Measurements from ENCODE around the gene SCCPDH. TPM values are rescaled to one million over a fixed set of nuclear protein-coding genes. Genes with fewer than 3 reads are reported as not detected.

The SCCPDH gene
- total RNA-seq, 2 experiments from 2014 or later: 21.5 to 22.5 TPM

DNA sequence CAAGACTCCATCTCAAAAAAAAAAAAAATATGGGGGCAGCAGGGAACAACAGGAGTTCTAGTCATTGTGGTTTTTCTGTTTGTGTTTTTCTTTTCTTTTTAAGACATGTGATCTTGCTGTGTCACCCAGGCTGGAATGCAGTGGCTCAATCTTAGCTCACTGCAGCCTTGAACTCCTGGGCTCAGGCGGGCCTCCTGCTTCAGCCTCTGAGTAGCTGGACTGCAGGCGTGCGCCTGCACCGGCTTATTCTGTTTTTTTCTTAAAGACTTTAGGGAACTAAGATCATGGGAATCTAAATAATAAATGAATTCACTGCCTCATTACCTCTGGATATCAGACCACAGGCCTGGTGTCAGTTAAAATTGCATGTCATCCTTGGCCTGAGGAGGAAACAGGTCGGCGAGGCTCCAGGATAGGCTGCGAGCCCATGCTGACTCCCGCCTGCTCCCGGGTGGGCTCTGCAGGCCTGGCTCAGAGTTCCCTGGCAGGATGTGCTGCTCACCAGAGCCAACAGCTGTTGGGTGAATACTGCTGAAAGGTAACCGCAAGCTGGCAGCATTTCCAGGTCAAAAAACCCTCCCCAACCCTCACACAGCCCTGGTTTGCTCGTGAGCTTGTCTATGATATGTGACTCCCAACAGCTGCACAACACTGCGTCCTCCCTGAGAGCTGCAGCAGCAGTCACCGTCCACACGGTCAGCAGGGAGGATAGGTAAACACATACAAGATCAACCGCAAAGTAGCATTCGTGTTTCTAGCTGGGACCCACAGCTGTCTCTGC lies 58.1 kb downstream of the SCCPDH start:
- no peak overlapping the region for H3K4me3 Mint-ChIP-seq
- H3K27me3 Mint-ChIP-seq: no peaks in the 10 kb centered on the region
- H3K9me3 Mint-ChIP-seq: no peaks in the 10 kb centered on the region
- intact Hi-C loops (cut with micrococcal nuclease): no loop called here
- POLR2A ChIA-PET: no interaction called here
- H3K36me3 Mint-ChIP-seq: no peaks in the 10 kb centered on the region
- H3K4me1 Mint-ChIP-seq (ENCODE audit: low read depth): peaks cover 10% of the 10 kb centered on the region
- CTCF ChIA-PET: no interaction called here
- no peak for DNase-seq
- H3K27ac Mint-ChIP-seq: no peak overlapping the region

DNA sequence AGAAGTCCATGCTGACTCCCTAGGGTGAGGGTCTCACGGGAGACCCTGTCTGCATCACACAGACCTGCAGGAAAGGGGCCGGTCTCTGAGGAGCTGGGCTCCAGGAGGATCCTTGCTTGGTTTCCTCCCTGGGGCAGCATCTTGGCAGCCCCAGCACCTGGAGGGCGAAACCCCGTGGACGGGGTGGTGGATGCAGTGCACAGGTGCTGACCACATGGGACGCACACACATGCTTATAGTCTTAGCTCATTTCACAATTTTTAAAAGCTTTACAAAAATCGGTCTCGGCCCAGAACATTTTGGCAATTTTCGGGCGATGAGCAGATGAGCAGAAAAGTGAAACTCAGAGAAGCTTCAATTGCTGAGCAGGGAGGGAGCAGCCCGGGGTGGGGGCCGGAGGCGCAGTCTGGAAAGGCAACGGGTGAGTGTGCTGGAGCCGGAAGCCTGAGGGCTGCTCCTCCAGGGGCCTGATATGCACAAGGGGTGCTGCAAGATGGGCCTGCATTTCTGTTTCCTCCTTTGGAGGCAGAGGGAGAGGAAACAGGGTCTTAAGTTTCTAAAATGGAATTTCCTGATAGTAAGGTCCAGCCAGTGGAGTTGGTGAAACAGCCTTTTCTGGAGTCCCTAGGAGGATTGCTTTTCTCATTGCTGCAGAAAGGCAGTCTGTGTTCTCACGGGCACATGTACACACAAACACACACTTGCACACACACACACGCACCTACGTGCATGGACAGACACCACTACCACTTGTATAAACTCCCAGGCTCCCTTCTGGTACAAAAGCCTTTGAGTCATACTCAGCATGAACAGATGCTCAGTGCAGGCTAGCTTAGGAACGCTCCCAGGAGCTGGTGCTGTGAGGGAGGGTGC lies 60.6 kb downstream of the SCCPDH start:
- Mint-ChIP-seq H3K4me1 (ENCODE audit: low read depth) (peaks cover 12% of the 10 kb centered on the region), H3K27ac (no peak overlapping the region), H3K9me3 (no peaks in the 10 kb centered on the region), H3K27me3 (peaks cover 4% of the 10 kb centered on the region), H3K4me3 (no peak overlapping the region), H3K36me3 (no peaks in the 10 kb centered on the region)
- CTCF ChIA-PET: no interaction called here
- POLR2A ChIA-PET: no interaction called here
- no peak for DNase-seq
- intact Hi-C loops (cut with micrococcal nuclease): no loop called here

GRCh38 chr1:246785494-246786111 lies 61.4 kb downstream of the SCCPDH start:
- POLR2A ChIA-PET: no interaction called here
- no peak overlapping the region for H3K27ac Mint-ChIP-seq
- DNase-seq: no peak
- intact Hi-C loops (cut with micrococcal nuclease): no loop called here
- no peaks in the 10 kb centered on the region for H3K9me3 Mint-ChIP-seq
- H3K36me3 Mint-ChIP-seq: no peaks in the 10 kb centered on the region
- peaks cover 5% of the 10 kb centered on the region for H3K27me3 Mint-ChIP-seq
- CTCF ChIA-PET: no interaction called here
- peaks cover 12% of the 10 kb centered on the region for H3K4me1 Mint-ChIP-seq (ENCODE audit: low read depth)
- no peak overlapping the region for H3K4me3 Mint-ChIP-seq

DNA sequence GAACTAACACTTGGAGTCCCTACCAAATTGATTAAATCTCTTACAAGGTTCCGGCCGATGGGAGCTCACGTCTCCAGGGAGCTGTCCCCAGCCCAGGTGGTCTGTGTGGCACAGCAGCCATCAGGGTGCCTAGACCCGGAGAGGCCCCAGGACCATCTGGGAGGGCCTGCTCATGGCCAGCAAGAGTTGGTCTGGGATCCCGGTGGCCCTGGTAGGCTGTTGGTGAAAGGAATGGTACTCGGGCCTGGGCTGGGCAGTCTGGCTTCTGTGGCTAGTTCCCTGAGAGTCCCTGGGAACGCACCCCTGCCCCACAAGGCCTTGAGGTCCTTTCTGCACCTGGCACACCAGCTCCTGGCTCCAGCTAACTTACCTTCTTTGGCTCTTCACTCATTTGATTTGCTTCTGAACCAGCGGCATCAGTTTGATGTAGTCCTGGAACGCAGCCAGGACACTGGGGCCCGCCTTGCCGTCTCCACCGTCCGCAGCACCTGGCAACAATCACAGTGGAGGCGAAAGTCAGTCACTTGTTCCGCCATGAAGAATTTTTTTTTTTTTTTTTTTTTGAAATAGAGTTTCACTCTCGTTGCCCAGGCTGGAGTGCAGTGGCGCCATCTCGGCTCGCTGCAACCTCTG lies 62.5 kb downstream of the SCCPDH start:
- no peak for DNase-seq
- CTCF ChIA-PET: no interaction called here
- Mint-ChIP-seq H3K36me3 (no peaks in the 10 kb centered on the region), H3K27ac (no peak overlapping the region), H3K27me3 (peaks cover 7% of the 10 kb centered on the region), H3K4me1 (ENCODE audit: low read depth) (peaks cover 12% of the 10 kb centered on the region), H3K4me3 (no peak overlapping the region), H3K9me3 (no peaks in the 10 kb centered on the region)
- POLR2A ChIA-PET: no interaction called here
- intact Hi-C loops (cut with micrococcal nuclease): no loop called here

DNA sequence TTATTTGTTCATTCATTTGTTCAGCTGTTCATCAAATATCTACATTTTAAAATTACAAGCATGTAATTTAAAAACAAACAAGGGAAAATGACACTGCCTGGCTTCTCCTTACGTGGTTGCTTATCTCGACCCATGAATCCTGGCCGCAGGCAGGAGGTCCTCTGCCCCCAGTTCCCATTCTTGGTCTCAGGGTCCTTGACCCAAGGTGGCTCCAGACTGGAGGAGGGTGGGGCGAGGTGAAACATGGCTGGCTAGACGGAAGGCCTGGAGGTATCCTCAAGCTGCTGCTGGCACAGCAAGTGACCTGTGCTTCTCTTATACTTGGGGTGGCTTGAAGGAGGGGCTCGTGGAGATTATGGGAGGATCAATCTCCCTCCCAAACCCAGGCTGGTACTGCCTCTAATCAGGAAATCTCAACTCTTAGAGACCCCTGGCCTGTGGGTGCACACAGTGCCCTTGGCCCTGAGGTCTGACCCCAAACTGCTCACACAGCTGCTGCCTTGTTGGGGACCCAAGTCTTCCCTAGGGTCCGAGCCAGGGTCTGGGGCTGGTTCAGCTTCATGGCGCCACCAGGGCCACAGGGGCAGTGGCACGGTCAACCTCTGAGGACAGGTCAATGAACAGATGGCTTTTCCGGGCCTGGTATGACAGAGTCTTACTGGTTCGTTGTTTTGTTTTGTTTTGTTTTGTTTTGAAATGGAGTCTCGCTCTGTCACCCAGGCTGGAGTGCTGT lies 63.7 kb downstream of the SCCPDH start:
- CTCF ChIA-PET: no interaction called here
- Mint-ChIP-seq H3K27me3 (peaks cover 7% of the 10 kb centered on the region), H3K36me3 (no peaks in the 10 kb centered on the region), H3K4me3 (no peak overlapping the region), H3K4me1 (ENCODE audit: low read depth) (peaks cover 12% of the 10 kb centered on the region), H3K9me3 (no peaks in the 10 kb centered on the region), H3K27ac (no peak overlapping the region)
- intact Hi-C loops (cut with micrococcal nuclease): no loop called here
- POLR2A ChIA-PET: no interaction called here
- DNase-seq: no peak

GRCh38 chr1:246788895-246789338 lies 64.7 kb downstream of the SCCPDH start:
- Mint-ChIP-seq H3K4me3 (no peak overlapping the region), H3K27me3 (peaks cover 7% of the 10 kb centered on the region), H3K4me1 (ENCODE audit: low read depth) (peaks cover 12% of the 10 kb centered on the region), H3K9me3 (no peaks in the 10 kb centered on the region), H3K27ac (no peak overlapping the region), H3K36me3 (no peaks in the 10 kb centered on the region)
- intact Hi-C loops (cut with micrococcal nuclease): no loop called here
- ChIA-PET POLR2A (no interaction called here), CTCF (no interaction called here)
- DNase-seq: no peak

DNA sequence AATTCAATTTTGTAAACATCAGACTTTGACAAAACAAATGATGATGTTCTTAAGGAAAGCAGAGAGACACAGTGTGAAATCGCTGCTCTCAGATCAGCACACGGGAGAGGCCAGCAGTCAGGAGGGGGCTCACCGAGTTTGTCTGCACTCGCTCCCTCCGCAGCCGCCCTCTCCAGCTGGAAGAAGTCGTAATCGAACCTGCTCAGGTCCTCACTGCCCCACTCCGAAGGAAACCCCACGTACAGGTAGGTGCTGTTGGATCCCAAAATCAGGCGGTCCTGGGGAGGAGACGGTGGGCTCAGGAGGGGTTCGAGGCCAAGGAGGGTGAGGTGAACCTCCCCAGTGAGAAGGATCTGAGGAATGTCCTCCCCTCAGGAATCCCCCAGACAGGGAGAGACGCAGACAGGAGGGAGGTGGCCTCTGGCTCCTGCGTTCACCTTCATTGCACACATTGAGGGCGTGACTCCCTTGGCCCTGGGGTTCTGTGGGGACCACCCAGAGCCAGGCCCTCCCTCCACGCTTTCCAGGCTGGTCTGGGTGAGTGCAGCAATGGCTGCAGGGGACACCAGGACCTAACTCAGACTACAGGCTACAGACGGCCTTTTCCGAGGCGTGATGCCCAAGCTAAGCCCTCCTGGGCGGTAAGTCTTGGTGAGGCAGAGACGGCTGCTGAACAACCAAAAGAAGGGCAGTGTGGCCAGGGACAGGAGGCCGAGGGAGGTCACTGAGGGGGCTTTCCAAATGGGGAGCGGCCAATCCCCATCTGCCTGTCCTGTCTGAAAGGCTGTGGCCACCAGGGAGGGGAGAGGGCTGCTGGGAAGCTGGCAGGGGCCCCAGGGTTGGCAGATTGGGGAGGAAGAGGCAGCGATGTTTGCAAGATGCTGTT lies 65.5 kb downstream of the SCCPDH start:
- Mint-ChIP-seq H3K4me1 (ENCODE audit: low read depth) (peaks cover 8% of the 10 kb centered on the region), H3K36me3 (no peaks in the 10 kb centered on the region), H3K27ac (no peak overlapping the region), H3K4me3 (no peak overlapping the region), H3K9me3 (no peaks in the 10 kb centered on the region), H3K27me3 (peaks cover 7% of the 10 kb centered on the region)
- ChIA-PET POLR2A (no interaction called here), CTCF (no interaction called here)
- DNase-seq: no peak
- intact Hi-C loops (cut with micrococcal nuclease): no loop called here

- Mint-ChIP-seq H3K27ac (no peak overlapping the region), H3K27me3 (peaks cover 7% of the 10 kb centered on the region), H3K4me3 (no peak overlapping the region), H3K36me3 (no peaks in the 10 kb centered on the region), H3K9me3 (no peaks in the 10 kb centered on the region), H3K4me1 (ENCODE audit: low read depth) (peaks cover 2% of the 10 kb centered on the region)
- POLR2A ChIA-PET: no interaction called here
- DNase-seq: no peak
- CTCF ChIA-PET: no interaction called here
- intact Hi-C loops (cut with micrococcal nuclease): no loop called here
Observed at GRCh38 chr1:246790364-246790763, 66.2 kb downstream of the SCCPDH start.

DNA sequence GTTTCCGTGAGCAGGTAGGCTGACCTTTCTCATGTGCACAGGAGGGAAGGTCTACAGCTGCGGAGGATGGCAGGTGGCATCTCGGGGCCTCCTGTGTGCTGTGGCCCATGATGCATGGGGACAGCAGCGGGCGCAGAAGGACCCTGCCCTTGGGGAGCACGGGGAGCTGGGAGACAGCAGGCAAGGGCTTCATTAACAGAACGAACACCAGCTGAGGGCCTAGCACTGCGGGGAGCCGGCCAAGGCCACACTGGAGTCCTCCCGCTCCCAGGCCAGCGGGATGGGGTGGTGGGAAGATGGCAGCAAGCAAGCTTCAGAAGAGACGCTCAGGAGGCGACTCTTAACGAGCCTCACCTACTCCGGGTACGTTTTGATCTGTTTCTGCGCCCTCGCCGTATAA lies 66.6 kb downstream of the SCCPDH start:
- Mint-ChIP-seq H3K27ac (no peak overlapping the region), H3K36me3 (no peaks in the 10 kb centered on the region), H3K4me3 (no peak overlapping the region), H3K27me3 (peaks cover 7% of the 10 kb centered on the region), H3K9me3 (no peaks in the 10 kb centered on the region), H3K4me1 (ENCODE audit: low read depth) (peaks cover 2% of the 10 kb centered on the region)
- POLR2A ChIA-PET: no interaction called here
- intact Hi-C loops (cut with micrococcal nuclease): no loop called here
- CTCF ChIA-PET: no interaction called here
- no peak for DNase-seq

- no peak overlapping the region for H3K4me3 Mint-ChIP-seq
- H3K4me1 Mint-ChIP-seq (ENCODE audit: low read depth): peaks cover 2% of the 10 kb centered on the region
- no peak for DNase-seq
- no peaks in the 10 kb centered on the region for H3K9me3 Mint-ChIP-seq
- H3K27me3 Mint-ChIP-seq: peaks cover 7% of the 10 kb centered on the region
- ChIA-PET CTCF (no interaction called here), POLR2A (no interaction called here)
- no peak overlapping the region for H3K27ac Mint-ChIP-seq
- H3K36me3 Mint-ChIP-seq: no peaks in the 10 kb centered on the region
- intact Hi-C loops (cut with micrococcal nuclease): no loop called here
Observed at GRCh38 chr1:246791303-246791918, 67.2 kb downstream of the SCCPDH start.

DNA sequence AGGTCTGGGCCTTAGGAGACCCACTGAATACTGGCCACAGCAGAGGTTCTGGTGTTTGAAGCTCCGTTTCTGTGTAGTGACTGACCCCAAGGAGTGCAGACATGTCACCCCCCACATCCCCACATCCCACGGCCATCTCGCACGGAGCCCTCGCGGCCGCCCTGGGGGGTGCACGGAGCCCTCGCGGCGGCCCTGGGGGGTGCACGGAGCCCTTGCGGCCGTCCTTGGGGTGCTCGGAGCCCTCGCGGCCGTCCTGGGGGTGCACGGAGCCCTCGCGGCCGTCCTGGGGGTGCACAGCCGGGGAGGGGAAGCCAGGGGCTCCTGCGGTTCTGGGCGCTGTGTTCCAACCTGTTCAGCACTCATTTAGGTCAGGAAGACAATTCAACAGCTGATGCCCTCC lies 68.4 kb downstream of the SCCPDH start:
- no peak for DNase-seq

More for the DNA sequence above, 68.4 kb downstream of the SCCPDH start:
- Mint-ChIP-seq H3K9me3 (no peaks in the 10 kb centered on the region), H3K27me3 (peaks cover 7% of the 10 kb centered on the region), H3K4me3 (no peak overlapping the region), H3K27ac (no peak overlapping the region), H3K4me1 (ENCODE audit: low read depth) (peaks cover 2% of the 10 kb centered on the region), H3K36me3 (no peaks in the 10 kb centered on the region)
- CTCF ChIA-PET: no interaction called here
- POLR2A ChIA-PET: no interaction called here
- intact Hi-C loops (cut with micrococcal nuclease): no loop called here

Measured in activated CD4-positive, alpha-beta memory T cell treated with anti-CD3 and anti-CD28 coated beads for 36 hours (primary cell).